Left ventricle myocardium inferior (tissue), 1 donor: ENCODE results near the gene MRPL10. TPM values are rescaled to one million over a fixed set of nuclear protein-coding genes. Genes with fewer than 3 reads are reported as not detected.

Experiments
- DNase-seq: peaks from one replicate; pipeline ENCODE4 v3.0.0-alpha.2; 2020
- H3K27ac ChIP-seq: fragments of 200-600 bp; replicated peaks from 2 replicates; pipeline ENCODE4 v1.8.0; 2021
- H3K27me3 ChIP-seq: fragments of 200-600 bp; 2 replicates; pipeline ENCODE4 v1.8.0; 2021; ENCODE audit warnings: low read depth
- H3K36me3 ChIP-seq: fragments of 200-600 bp; 2 replicates; pipeline ENCODE4 v1.8.0; 2021
- H3K4me1 ChIP-seq: fragments of 200-600 bp; 2 replicates; pipeline ENCODE4 v1.8.0; 2021
- H3K4me3 ChIP-seq: fragments of 200-600 bp; 2 replicates; pipeline ENCODE4 v1.8.0; 2021; ENCODE audit warnings: mild to moderate bottlenecking, moderate library complexity
- H3K9me3 ChIP-seq: fragments of 200-600 bp; replicated peaks from 2 replicates; pipeline ENCODE4 v1.8.0; 2021
- intact Hi-C: fragments of 100-400 bp; cut with micrococcal nuclease; formaldehyde crosslinking; loops from one replicate; pipeline ENCODE4 v1.11.0; 2022
- long read RNA-seq: library from polyadenylated mRNA; unstranded; transcript quantifications from one replicate; pipeline ENCODE4 v2.0.0, GENCODE V29; 2021
- total RNA-seq: library from RNA; stranded (reverse); fragmentation: NEBNext Ultra II Directional; extraction: Animal tissue kit (Norgen Biotek cat#: 25700); gene quantifications from one replicate; pipeline ENCODE4 v1.2.1, GENCODE V29; 2021
- TF ChIP-seq, protein P1 (sequence below): fragments of 200-600 bp; IDR thresholded peaks from 2 replicates; pipeline ENCODE4 v1.8.0; 2021; ENCODE audit warnings: antibody characterized with exemption, mild to moderate bottlenecking, borderline replicate concordance
- donor health status: DM: no; HTN: yes; CAD: no; lungs with severe emphysema.

MRPL10 gene
- total RNA-seq = 60.5 TPM
- long read RNA-seq, transcript MRPL10-202 (5 exons, 1,725 nt) = major isoform, 57 of 108 reads
- long read RNA-seq, transcript MRPL10-203 (6 exons, 1,622 nt) = minor isoform, 15 of 108 reads
- long read RNA-seq, partial matches to known transcripts = 33 of 108 reads
- long read RNA-seq, other reads (novel, unspliced or antisense) = 2 of 108 reads

DNA sequence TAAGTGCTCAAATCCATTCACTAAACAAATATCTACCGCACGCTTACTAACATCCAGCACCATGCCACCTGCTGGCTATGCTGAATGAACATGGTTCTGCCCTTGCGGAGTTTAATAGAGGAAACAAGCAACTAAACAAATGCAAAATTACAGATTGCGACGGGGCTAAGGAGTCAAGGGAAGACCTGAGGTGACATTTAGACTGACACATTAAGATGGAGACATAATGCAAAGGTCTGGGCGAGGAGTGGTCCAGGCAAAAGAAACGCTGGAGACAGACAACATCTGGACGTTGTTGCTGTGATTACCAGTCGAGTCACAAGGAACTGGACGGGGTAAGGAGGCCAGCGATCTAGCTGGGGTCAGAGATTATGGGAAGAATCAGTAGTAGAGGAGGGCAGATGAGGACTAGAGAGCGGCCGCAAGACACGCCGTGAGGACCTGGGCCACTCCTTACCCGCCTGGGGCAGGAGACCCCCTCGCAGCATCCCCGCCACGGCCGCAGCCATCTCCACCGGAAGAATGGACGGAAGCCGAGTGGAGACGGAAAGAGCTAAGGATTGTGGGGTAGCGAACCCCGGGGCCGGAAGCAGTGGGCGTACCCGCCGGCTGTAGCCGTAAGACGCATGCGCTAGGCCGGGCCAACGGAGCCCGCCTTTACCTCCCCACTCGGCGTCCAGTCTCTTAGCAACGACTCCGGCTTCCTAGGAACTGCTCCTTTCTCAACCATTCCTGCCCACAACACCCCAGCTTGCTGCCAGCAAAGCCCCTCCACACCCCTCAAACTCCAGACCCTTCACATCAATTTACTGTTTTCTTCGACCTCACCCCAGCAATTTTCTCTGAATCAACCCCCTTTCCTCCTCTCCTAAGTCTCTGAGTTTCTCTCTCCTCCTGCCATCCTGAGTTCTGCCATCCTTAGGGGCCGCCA, at the start of gene MRPL10, which contains the start of gene LRRC46:
Gene MRPL10, minus strand, starts transcription at position 539 of the 931 bp plus-strand sequence. Its CDS starts 30 bp downstream, at position 509.
Gene LRRC46, plus strand, starts transcription at position 668 of the 931 bp plus-strand sequence. CDS start 320 bp downstream, outside the sequence.
- TF ChIP-seq, protein P1, sequence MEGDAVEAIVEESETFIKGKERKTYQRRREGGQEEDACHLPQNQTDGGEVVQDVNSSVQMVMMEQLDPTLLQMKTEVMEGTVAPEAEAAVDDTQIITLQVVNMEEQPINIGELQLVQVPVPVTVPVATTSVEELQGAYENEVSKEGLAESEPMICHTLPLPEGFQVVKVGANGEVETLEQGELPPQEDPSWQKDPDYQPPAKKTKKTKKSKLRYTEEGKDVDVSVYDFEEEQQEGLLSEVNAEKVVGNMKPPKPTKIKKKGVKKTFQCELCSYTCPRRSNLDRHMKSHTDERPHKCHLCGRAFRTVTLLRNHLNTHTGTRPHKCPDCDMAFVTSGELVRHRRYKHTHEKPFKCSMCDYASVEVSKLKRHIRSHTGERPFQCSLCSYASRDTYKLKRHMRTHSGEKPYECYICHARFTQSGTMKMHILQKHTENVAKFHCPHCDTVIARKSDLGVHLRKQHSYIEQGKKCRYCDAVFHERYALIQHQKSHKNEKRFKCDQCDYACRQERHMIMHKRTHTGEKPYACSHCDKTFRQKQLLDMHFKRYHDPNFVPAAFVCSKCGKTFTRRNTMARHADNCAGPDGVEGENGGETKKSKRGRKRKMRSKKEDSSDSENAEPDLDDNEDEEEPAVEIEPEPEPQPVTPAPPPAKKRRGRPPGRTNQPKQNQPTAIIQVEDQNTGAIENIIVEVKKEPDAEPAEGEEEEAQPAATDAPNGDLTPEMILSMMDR = no peak
- Histone ChIP-seq H3K4me1 (peaks cover 50% of the 10 kb centered on the region), H3K27ac (peak within 1 kb of the TSS; percentile 84), H3K36me3 (peaks cover 36% of the 10 kb centered on the region), H3K4me3 (peak within 1 kb of the TSS; percentile 86), H3K9me3 (no peaks in the 10 kb centered on the region), H3K27me3 (no peaks in the 10 kb centered on the region)
- intact Hi-C loops = no loop called here
- DNase-seq = peak; percentile 93

DNA sequence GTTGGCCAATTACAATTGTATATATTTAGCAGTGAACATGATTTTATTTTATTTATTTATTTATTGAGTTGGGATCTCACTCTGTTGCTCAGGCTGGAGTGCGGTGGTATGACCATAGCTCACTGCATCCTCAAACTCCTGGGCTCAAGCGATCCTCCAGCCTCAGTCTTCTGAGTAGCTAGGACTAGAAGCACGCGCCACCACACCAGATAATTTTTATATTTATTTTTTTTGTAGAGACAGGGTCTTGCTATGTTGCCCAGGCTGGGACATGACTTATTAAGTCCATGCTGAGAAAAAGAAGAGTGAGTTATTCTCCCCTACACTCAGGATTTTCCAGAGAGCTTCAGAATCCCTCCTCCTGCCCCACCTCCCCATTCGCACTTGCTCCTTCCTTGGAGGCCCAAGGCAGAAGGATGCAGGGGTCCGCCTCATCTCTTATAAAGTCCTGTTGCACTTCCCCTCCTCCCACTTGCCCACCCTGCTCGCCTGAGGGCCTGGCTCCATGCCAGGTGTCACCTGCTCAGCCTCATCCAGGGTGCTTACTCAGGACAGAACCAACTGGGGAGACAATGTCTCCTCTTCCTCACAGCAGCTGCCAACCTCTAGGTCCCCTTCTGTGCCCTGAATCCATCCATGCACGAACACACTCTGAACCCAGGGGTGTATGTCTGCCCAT, 48.6 kb upstream of the MRPL10 start:
- Histone ChIP-seq H3K27ac (no peak overlapping the region), H3K27me3 (peaks cover 63% of the 10 kb centered on the region), H3K4me1 (peaks cover 11% of the 10 kb centered on the region), H3K4me3 (no peak overlapping the region), H3K36me3 (no peaks in the 10 kb centered on the region), H3K9me3 (no peaks in the 10 kb centered on the region)
- intact Hi-C loops = loop anchor here (10.0 kb wide), 1 partner anchor 75 kb away; the partner anchor contains the start of gene PRR15L
- TF ChIP-seq, protein P1 = no peak
- DNase-seq = no peak

DNA sequence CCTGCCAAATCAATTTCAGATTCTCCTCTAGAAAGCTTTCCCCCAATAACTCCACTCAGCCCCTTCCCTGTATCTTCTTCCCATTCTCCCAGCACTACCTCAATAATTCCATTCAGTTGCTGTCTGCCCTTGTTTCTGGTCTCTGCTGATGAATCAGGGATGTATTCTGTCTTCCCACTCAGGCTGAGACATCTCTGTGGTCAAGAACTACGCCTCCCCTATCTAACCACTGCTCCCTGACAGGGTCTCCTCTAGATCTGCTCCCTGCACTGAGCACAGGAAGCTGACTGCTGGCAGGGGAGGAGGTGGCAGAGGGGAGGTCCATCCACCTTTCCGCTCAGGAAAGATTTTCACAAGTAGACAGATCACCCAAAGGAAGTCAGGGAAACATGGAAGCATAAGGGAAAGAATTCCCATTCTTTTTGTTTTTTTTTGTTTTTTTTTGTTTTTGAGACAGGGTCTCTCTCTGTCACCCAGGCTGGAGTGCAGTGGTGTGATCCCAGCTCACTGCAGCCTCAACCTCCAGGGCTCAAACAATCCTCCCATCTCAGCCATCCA, 47.8 kb upstream of the MRPL10 start:
- no peaks in the 10 kb centered on the region for H3K9me3 ChIP-seq
- H3K27me3 ChIP-seq = peaks cover 69% of the 10 kb centered on the region
- TF ChIP-seq, protein P1 = no peak
- no peak overlapping the region for H3K27ac ChIP-seq
- peaks cover 11% of the 10 kb centered on the region for H3K4me1 ChIP-seq
- H3K4me3 ChIP-seq = no peak overlapping the region
- no peaks in the 10 kb centered on the region for H3K36me3 ChIP-seq
- intact Hi-C loops = no loop called here
- no peak for DNase-seq

- Histone ChIP-seq H3K4me3 (no peak overlapping the region), H3K27me3 (peaks cover 69% of the 10 kb centered on the region), H3K4me1 (peaks cover 11% of the 10 kb centered on the region), H3K36me3 (no peaks in the 10 kb centered on the region), H3K9me3 (no peaks in the 10 kb centered on the region), H3K27ac (no peak overlapping the region)
- TF ChIP-seq, protein P1 = no peak
- DNase-seq = no peak
- intact Hi-C loops = no loop called here
Measured at GRCh38 chr17:47878203-47879027, 47.1 kb upstream of the MRPL10 start.
